ENCODE measurements around the gene TBCA.

Gene TBCA

DNA sequence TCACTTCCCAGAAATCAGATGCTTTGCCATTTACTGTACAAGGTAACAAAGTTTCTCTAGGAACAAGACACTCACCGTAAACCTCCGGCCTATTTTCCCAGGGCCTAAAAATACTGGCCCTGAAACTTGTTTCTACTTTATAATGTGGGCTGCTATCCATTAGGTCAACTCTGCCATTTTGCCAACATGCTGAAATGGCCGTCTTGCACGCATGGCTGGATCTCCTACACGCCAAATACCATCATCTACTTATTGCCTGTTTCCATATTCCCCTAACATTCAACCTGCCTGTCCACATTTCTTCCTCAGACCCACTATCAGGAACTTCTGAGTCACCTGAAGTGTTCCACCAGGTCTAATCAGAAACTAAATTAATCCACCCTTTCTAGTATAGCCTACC is 4.7 kb downstream of the TBCA start:
- Histone ChIP-seq H3K36me3 (ENCODE audit: control insufficient read depth, insufficient read depth, low read length) (peaks cover 4% of the 10 kb centered on the region), H3K27me3 (replicated peaks; ENCODE audit: control insufficient read depth, insufficient read depth, low read length) (no peaks in the 10 kb centered on the region), H3K4me3 (replicated peaks; ENCODE audit: low read depth, low read length) (no peak overlapping the region)
- no peak for DNase-seq (ENCODE audit: extremely low read depth, insufficient read length)
- TF ChIP-seq, protein P1, sequence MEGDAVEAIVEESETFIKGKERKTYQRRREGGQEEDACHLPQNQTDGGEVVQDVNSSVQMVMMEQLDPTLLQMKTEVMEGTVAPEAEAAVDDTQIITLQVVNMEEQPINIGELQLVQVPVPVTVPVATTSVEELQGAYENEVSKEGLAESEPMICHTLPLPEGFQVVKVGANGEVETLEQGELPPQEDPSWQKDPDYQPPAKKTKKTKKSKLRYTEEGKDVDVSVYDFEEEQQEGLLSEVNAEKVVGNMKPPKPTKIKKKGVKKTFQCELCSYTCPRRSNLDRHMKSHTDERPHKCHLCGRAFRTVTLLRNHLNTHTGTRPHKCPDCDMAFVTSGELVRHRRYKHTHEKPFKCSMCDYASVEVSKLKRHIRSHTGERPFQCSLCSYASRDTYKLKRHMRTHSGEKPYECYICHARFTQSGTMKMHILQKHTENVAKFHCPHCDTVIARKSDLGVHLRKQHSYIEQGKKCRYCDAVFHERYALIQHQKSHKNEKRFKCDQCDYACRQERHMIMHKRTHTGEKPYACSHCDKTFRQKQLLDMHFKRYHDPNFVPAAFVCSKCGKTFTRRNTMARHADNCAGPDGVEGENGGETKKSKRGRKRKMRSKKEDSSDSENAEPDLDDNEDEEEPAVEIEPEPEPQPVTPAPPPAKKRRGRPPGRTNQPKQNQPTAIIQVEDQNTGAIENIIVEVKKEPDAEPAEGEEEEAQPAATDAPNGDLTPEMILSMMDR (IDR thresholded peaks at IDR 0.05; ENCODE audit: insufficient read depth, low read length, poor library complexity, severe bottlenecking) = no peak

DNA sequence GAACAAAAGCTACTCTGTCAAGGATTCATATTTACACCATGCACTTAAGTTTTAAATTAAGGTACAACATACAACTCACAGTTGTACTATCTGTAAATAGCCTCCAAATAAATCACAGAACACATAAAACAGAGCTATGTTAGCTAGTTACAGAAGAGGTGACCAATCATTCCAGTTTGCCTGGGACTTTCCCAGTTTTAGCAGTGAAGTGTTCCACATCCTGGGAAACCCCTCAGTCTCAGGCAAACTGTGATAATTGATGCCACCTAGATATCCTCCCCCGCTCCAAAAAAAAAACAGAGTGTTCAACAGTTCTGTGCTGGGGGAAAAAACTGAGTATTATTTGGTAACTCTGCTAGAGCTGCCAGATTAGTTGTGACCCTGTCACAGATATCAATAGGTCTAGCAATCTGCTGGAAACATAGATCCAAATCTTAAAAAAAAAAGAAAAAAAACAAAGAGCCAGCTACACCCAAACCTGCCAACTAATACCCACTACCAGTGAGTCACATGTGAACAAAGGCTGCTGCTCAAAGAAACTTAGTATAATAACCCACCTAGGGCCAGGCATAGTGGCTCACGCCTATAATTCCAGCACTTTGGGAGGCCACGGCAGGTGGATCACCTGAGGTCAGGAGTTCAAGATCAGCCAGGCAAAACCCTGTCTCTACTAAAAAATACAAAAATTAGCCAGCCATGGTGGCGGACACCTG is 5.7 kb downstream of the TBCA start:
- Histone ChIP-seq H3K4me3 (replicated peaks; ENCODE audit: low read depth, low read length) (no peak overlapping the region), H3K27me3 (replicated peaks; ENCODE audit: control insufficient read depth, insufficient read depth, low read length) (no peaks in the 10 kb centered on the region), H3K36me3 (ENCODE audit: control insufficient read depth, insufficient read depth, low read length) (peaks cover 4% of the 10 kb centered on the region)
- DNase-seq (ENCODE audit: extremely low read depth, insufficient read length) = no peak
- TF ChIP-seq, protein P1 (IDR thresholded peaks at IDR 0.05; ENCODE audit: insufficient read depth, low read length, poor library complexity, severe bottlenecking) = no peak

DNA sequence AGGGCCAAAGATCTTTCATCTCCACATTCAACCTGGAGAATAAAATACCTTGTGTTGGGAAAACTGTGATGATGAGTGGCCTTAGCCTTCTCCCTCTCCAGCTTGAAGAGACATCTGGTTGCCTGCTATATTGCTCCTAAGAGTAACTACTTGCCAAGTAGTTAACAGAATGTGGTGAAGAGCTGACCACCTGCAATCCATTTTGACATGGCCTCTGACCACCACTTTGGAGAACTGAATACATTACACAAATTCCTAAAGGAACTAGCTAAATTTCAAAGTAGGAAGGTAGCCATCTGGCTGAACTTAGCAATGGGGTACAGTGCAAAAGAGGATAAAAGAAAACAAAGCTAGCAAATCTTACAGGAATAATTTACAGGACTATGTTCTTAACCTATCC is 7.2 kb downstream of the TBCA start:
- no peak for DNase-seq (ENCODE audit: extremely low read depth, insufficient read length)
- peaks cover 4% of the 10 kb centered on the region for H3K36me3 ChIP-seq (ENCODE audit: control insufficient read depth, insufficient read depth, low read length)
- TF ChIP-seq, protein P1 (IDR thresholded peaks at IDR 0.05; ENCODE audit: insufficient read depth, low read length, poor library complexity, severe bottlenecking) = no peak
- H3K4me3 ChIP-seq (replicated peaks; ENCODE audit: low read depth, low read length) = no peak overlapping the region
- no peaks in the 10 kb centered on the region for H3K27me3 ChIP-seq (replicated peaks; ENCODE audit: control insufficient read depth, insufficient read depth, low read length)

DNA sequence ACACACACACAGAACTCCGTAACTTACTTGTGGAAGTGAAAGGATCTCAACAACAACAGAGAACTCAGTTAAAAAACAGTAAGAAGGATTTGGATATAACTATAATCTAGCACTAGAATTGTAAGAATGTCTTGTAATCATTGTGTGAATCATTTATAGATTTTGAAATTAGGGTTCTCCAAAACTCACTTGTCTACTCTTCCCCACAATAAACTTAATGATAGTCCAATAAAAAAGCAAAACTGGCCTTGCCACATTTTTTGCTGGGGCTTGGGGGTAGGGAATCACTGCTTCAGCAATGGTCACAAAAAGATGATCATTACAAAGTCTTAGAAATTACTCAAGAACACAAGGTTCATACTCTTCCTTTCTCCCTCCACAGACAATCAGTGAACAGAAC is 8.8 kb downstream of the TBCA start:
- DNase-seq (ENCODE audit: extremely low read depth, insufficient read length) = no peak
- Histone ChIP-seq H3K27me3 (replicated peaks; ENCODE audit: control insufficient read depth, insufficient read depth, low read length) (no peaks in the 10 kb centered on the region), H3K36me3 (ENCODE audit: control insufficient read depth, insufficient read depth, low read length) (peaks cover 4% of the 10 kb centered on the region), H3K4me3 (replicated peaks; ENCODE audit: low read depth, low read length) (no peak overlapping the region)
- TF ChIP-seq, protein P1 (IDR thresholded peaks at IDR 0.05; ENCODE audit: insufficient read depth, low read length, poor library complexity, severe bottlenecking) = no peak

- no peaks in the 10 kb centered on the region; the same call in 1 of the 2 replicates for H3K36me3 ChIP-seq (ENCODE audit: control insufficient read depth, insufficient read depth, low read length)
- TF ChIP-seq, protein P1 (IDR thresholded peaks at IDR 0.05; ENCODE audit: insufficient read depth, low read length, poor library complexity, severe bottlenecking) = no peak
- H3K27me3 ChIP-seq (replicated peaks; ENCODE audit: control insufficient read depth, insufficient read depth, low read length) = no peaks in the 10 kb centered on the region
- DNase-seq (ENCODE audit: extremely low read depth, insufficient read length) = no peak
- H3K4me3 ChIP-seq (replicated peaks; ENCODE audit: low read depth, low read length) = no peak overlapping the region
These were observed 14.5 kb downstream of the TBCA start for GRCh38 chr5:77761606-77762005.

Measured in GM06990 (cell line).